ENCODE results near the gene SLC39A1. TPM values are rescaled to one million over a fixed set of nuclear protein-coding genes. Genes with fewer than 3 reads are reported as not detected.

The SLC39A1 gene
- total and polyA plus RNA-seq, 3 donors from 2014 or later, result 46.5 to 62.5 (median 54.5) TPM

DNA sequence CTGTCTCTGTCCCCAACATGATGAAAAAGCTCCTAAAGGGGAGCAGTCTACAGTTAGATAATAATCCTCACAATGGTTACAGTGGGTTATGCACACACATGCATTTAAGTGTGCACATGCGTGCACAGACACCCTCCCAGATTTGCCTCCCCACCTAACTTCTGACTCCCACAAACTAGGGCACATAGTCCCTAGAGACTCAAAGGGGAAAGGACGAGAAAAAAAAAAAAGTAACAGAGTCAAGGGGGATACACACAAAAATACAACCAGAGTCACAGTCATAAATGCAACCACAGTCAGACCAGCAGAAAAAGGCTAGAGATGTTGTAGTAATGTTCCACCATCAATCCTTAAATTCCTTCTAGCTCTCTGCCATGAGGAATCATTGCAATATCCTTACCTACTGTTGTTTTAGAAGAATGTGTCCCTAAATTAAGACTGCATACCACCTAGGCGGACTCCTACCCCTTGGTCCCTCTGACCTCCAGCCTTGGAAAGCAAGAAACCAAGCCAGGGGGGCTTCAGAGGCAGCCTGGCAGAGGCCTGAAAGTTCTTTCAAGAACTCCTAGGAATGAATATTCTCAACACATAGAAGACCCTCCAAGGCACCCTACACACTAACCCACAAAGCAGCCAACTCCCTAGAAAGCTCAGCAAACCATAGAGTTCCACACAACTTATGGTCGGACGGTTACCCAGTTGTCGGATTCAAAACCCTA is 6.2 kb downstream of the SLC39A1 start:
- H3K4me1 ChIP-seq, result peaks cover 36% of the 10 kb centered on the region
- TF ChIP-seq, protein P1, sequence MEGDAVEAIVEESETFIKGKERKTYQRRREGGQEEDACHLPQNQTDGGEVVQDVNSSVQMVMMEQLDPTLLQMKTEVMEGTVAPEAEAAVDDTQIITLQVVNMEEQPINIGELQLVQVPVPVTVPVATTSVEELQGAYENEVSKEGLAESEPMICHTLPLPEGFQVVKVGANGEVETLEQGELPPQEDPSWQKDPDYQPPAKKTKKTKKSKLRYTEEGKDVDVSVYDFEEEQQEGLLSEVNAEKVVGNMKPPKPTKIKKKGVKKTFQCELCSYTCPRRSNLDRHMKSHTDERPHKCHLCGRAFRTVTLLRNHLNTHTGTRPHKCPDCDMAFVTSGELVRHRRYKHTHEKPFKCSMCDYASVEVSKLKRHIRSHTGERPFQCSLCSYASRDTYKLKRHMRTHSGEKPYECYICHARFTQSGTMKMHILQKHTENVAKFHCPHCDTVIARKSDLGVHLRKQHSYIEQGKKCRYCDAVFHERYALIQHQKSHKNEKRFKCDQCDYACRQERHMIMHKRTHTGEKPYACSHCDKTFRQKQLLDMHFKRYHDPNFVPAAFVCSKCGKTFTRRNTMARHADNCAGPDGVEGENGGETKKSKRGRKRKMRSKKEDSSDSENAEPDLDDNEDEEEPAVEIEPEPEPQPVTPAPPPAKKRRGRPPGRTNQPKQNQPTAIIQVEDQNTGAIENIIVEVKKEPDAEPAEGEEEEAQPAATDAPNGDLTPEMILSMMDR (IDR thresholded peaks at IDR 0.05), result no peak
- no peak for TF ChIP-seq POLR2A (IDR thresholded peaks at IDR 0.05)
- WGBS, 2 donors, result 20 to 26% methylated on average over 6 of the region's 6 CpGs
- H3K9me3 ChIP-seq, result no peaks in the 10 kb centered on the region
- no peaks in the 10 kb centered on the region for H3K27me3 ChIP-seq
- peak overlapping the region; percentile 94 to 96 for H3K27ac ChIP-seq
- DNase-seq, result no peak
- intact Hi-C loops (cut with DNase I; ENCODE audit: low total_unique reads), result no loop called here
- H3K4me3 ChIP-seq, result peak overlapping the region; percentile 94 to 99
- no peaks in the 10 kb centered on the region for H3K36me3 ChIP-seq (ENCODE audit: low read depth, missing control alignments)

DNA sequence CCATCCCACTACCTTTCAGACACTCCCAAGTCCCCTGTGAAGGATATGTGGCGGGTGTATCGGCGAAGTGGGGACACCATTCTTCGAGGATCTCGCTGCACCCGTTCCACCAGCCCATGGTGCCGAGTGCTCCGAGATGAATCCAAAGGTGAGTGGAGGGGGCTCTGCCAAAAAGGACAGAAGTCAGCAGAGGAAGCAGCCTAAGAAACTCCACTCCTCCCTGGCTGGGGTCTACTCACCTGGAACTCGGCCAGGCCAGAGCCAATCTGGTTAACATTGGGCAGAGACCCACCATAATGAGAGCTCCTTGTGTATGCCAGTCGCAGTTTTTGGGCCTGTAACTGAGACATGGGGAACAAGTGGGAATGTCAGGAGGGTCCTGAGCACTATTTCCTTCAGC is 8.5 kb downstream of the SLC39A1 start:
- TF ChIP-seq, protein P1 (IDR thresholded peaks at IDR 0.05), result no peak
- TF ChIP-seq POLR2A (IDR thresholded peaks at IDR 0.05), result no peak
- Histone ChIP-seq H3K9me3 (no peaks in the 10 kb centered on the region), H3K27me3 (no peaks in the 10 kb centered on the region), H3K36me3 (ENCODE audit: low read depth, missing control alignments) (no peaks in the 10 kb centered on the region), H3K4me3 (no peak overlapping the region), H3K4me1 (peaks cover 29% of the 10 kb centered on the region), H3K27ac (no peak overlapping the region)
- 89 to 90% methylated on average over 10 of the region's 10 CpGs for WGBS, 2 donors
- intact Hi-C loops (cut with DNase I; ENCODE audit: low total_unique reads), result no loop called here
- DNase-seq, result no peak

DNA sequence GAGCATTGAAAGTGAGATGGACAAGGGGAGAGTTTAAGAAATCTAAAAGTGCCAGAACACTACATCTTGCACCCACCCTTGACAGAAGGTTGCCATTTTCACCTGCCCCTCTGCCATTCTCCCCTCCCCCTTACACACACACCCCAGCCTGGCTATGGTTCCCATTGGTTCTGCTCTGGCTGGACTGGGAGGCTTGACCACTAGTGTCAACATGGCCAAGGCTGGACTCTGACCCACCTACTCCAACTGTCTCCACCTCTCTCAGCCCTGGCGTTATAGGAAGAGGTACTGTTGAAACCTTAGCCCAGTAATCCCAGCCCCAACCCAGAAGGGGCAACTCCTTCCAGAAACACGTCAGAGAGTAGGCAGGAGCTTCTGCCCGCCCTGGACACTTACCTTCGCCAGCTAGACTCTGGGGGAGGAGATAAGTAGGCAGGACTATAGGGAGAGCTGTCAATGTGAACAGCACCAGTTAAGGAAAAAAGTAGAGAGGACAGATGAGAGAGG is 9.4 kb downstream of the SLC39A1 start:
- 54 to 65% methylated on average over 4 of the region's 4 CpGs for WGBS, 2 donors
- intact Hi-C loops (cut with DNase I; ENCODE audit: low total_unique reads), result no loop called here
- H3K36me3 ChIP-seq (ENCODE audit: low read depth, missing control alignments), result no peaks in the 10 kb centered on the region
- no peak for DNase-seq
- H3K4me3 ChIP-seq, result no peak overlapping the region
- TF ChIP-seq, protein P1 (IDR thresholded peaks at IDR 0.05), result no peak
- TF ChIP-seq POLR2A (IDR thresholded peaks at IDR 0.05), result no peak
- no peak overlapping the region for H3K27ac ChIP-seq
- peaks cover 23% of the 10 kb centered on the region for H3K4me1 ChIP-seq
- no peaks in the 10 kb centered on the region for H3K9me3 ChIP-seq
- no peaks in the 10 kb centered on the region for H3K27me3 ChIP-seq

DNA sequence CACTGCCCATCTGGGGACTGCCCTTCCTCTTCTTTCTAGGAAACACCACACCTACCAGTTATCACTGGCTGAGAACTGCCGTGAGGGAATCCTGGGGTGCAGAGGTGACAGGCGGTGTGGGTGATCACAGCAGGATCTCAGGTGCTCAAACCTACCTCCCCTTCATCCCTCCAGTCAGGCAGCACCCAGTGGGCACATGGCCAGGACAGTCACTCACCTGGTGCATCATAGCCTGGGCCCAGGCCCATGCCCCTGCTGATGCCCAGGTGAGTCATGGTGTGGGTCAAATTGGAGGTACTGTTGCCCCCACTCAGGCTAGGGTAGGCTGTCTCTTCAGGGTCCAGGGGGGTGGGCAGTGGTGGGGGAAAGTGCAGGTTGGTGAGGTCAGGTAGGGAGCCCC is 11.5 kb downstream of the SLC39A1 start:
- no peaks in the 10 kb centered on the region for H3K36me3 ChIP-seq (ENCODE audit: low read depth, missing control alignments)
- DNase-seq, result no peak
- no peak overlapping the region for H3K27ac ChIP-seq
- TF ChIP-seq POLR2A (IDR thresholded peaks at IDR 0.05), result no peak
- TF ChIP-seq, protein P1 (IDR thresholded peaks at IDR 0.05), result no peak
- no peaks in the 10 kb centered on the region for H3K27me3 ChIP-seq
- H3K9me3 ChIP-seq, result no peaks in the 10 kb centered on the region
- intact Hi-C loops (cut with DNase I; ENCODE audit: low total_unique reads), result no loop called here
- WGBS, 2 donors, result 82 to 92% methylated on average over 2 of the region's 2 CpGs
- H3K4me3 ChIP-seq, result no peak overlapping the region
- H3K4me1 ChIP-seq, result peaks cover 16% of the 10 kb centered on the region

DNA sequence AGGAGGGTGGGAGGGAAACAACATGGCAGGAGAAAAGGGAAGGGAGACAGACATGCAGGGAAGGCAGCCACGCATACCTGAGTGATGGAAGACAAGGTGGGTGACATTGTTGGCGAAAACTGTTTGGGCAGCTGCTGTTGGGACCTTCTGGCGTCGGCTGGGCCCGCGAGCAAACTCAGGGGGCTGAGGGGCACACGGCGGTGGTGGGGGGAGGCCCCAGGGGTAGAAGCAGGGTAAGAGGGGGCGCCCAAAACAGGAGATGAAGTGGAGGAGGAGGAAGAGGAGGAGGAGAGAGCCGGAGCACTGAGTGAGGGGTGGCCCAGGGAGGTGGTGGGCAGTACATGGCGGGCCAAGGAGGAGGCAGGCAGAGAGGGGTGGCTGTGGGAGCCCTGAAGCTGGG is 12.2 kb downstream of the SLC39A1 start:
- Histone ChIP-seq H3K27me3 (no peaks in the 10 kb centered on the region), H3K4me1 (peaks cover 13% of the 10 kb centered on the region), H3K27ac (no peak overlapping the region), H3K36me3 (ENCODE audit: low read depth, missing control alignments) (no peaks in the 10 kb centered on the region), H3K4me3 (no peak overlapping the region), H3K9me3 (no peaks in the 10 kb centered on the region)
- no peak for TF ChIP-seq POLR2A (IDR thresholded peaks at IDR 0.05)
- TF ChIP-seq, protein P1 (IDR thresholded peaks at IDR 0.05), result no peak
- 91 to 93% methylated on average over 11 of the region's 11 CpGs for WGBS, 2 donors
- DNase-seq, result no peak
- intact Hi-C loops (cut with DNase I; ENCODE audit: low total_unique reads), result no loop called here

All from testis (tissue), 3 donors.